Parathyroid adenoma (tissue), 2 donors: ENCODE data around the gene PTPRH.

Experiments
- H2AFZ ChIP-seq: fragments of 300-600 bp; sonication (generic); one replicate; pipeline ENCODE4 v1.7.0; 2017; ENCODE audit warnings: antibody characterized with exemption, mild to moderate bottlenecking
- H3K27ac ChIP-seq: fragments of 300-600 bp; sonication (generic); one replicate; pipeline ENCODE4 v1.7.0; 2017
- H3K27me3 ChIP-seq: fragments of 300-600 bp; sonication (generic); one replicate; pipeline ENCODE4 v1.7.0; 2017; ENCODE audit warnings: low read length; ENCODE audit not compliant: control insufficient read depth, insufficient read depth
- H3K36me3 ChIP-seq: fragments of 300-600 bp; sonication (generic); one replicate; pipeline ENCODE4 v1.7.0; 2017; ENCODE audit warnings: low read length; ENCODE audit not compliant: control insufficient read depth, insufficient read depth
- H3K4me1 ChIP-seq: fragments of 300-600 bp; sonication (generic); one replicate; pipeline ENCODE4 v1.7.0; 2017; ENCODE audit warnings: control low read depth
- H3K4me2 ChIP-seq: fragments of 300-600 bp; sonication (generic); one replicate; pipeline ENCODE4 v1.7.0; 2017; ENCODE audit warnings: low read length
- H3K4me3 ChIP-seq: fragments of 300-600 bp; sonication (generic); one replicate; pipeline ENCODE4 v1.7.0; 2017; ENCODE audit warnings: low read depth, low read length
- H3K79me2 ChIP-seq: fragments of 300-600 bp; sonication (generic); one replicate; pipeline ENCODE4 v1.7.0; 2017; ENCODE audit warnings: control low read depth
- H3K9ac ChIP-seq: fragments of 300-600 bp; sonication (generic); one replicate; pipeline ENCODE4 v1.7.0; 2017; ENCODE audit warnings: mild to moderate bottlenecking
- H3K9me3 ChIP-seq: fragments of 300-600 bp; sonication (generic); one replicate; pipeline ENCODE4 v1.7.0; 2017; ENCODE audit warnings: low read length; ENCODE audit not compliant: control insufficient read depth
- CTCF ChIP-seq: fragments of 300-600 bp; sonication (generic); IDR thresholded peaks from one replicate; pipeline ENCODE4 v1.7.0; 2017; ENCODE audit warnings: antibody characterized with exemption, mild to moderate bottlenecking
- donor health status: primary hyperparathyroidism.

PTPRH gene

DNA sequence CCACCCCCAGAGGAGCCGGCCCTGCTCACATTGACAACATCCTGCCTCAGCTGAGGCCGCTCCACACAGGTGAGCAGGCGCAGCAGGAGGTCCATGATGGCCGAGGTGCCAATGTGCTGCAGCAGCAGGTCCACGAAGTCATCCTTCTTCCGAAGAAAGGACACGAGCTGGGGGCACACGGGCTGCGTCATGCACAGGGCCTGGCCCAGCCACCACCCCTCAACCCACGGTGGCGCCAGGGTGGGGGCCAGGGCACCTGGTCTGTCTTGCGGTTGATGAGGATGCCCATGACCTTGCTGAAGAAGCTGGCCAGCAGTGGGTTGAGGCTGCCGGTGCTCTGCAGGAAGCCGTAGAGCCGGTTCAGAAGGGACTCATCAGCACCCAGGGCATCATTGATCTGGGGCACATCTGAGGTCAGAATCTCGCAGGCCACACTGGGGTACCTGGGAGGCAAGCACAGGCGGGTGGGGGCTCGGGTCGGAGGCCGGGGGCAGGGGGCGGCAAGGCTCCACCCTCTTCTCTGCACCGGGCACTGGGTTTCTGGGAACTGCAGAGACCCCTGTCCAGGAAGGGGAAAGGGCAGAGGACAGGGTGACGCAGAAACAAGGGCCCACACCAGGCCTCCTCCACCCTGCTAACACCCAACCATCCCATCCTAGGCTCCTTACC is 36.1 kb upstream of the PTPRH start:
- Histone ChIP-seq H3K79me2 (peaks cover 58% of the 10 kb centered on the region), H3K27me3 (no peaks in the 10 kb centered on the region), H3K4me2 (no peak overlapping the region), H3K9me3 (no peaks in the 10 kb centered on the region), H3K4me1 (peaks cover 8% of the 10 kb centered on the region), H2AFZ (no peak overlapping the region), H3K27ac (no peak overlapping the region), H3K36me3 (no peaks in the 10 kb centered on the region), H3K4me3 (no peak overlapping the region), H3K9ac (no peak overlapping the region)
- TF ChIP-seq CTCF = no peak

GRCh38 chr19:55244004-55244680 is 34.8 kb upstream of the PTPRH start:
- Histone ChIP-seq H3K9me3 (no peaks in the 10 kb centered on the region), H3K4me1 (peaks cover 3% of the 10 kb centered on the region), H3K27me3 (no peaks in the 10 kb centered on the region)

DNA sequence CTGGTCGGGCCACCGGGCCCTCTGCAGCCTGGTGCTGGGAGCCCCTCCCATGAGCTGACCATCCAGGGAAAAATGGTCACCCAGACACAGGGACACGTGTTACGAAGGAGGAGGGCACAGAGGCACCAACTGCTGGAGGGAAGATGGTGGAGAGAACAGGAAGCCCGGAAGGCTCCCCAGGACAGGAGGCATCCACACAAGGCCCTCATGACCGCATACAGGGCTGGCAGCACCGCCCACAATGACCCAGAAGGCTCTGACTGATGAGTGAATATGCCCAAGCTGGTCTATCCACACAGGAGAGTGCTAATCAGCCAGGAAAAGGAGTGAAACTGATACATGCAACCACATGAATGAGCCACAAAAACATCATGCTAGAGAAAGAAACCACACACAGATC is 33.2 kb upstream of the PTPRH start:
- no peak overlapping the region for H3K27ac ChIP-seq
- H3K4me2 ChIP-seq = no peak overlapping the region
- H3K9me3 ChIP-seq = no peaks in the 10 kb centered on the region
- H3K36me3 ChIP-seq = no peaks in the 10 kb centered on the region
- H3K4me3 ChIP-seq = no peak overlapping the region
- H3K79me2 ChIP-seq = peaks cover 42% of the 10 kb centered on the region
- no peak overlapping the region for H3K9ac ChIP-seq
- no peak overlapping the region for H2AFZ ChIP-seq
- H3K27me3 ChIP-seq = no peaks in the 10 kb centered on the region
- TF ChIP-seq CTCF = no peak
- no peaks in the 10 kb centered on the region for H3K4me1 ChIP-seq

More at GRCh38 chr19:55244004-55244680, 34.8 kb upstream of the PTPRH start:
- no peaks in the 10 kb centered on the region for H3K36me3 ChIP-seq
- no peak overlapping the region for H3K4me3 ChIP-seq
- no peak overlapping the region for H2AFZ ChIP-seq
- no peak overlapping the region for H3K4me2 ChIP-seq
- no peak overlapping the region for H3K27ac ChIP-seq
- H3K79me2 ChIP-seq = peaks cover 59% of the 10 kb centered on the region
- H3K9ac ChIP-seq = no peak overlapping the region
- no peak for TF ChIP-seq CTCF

DNA sequence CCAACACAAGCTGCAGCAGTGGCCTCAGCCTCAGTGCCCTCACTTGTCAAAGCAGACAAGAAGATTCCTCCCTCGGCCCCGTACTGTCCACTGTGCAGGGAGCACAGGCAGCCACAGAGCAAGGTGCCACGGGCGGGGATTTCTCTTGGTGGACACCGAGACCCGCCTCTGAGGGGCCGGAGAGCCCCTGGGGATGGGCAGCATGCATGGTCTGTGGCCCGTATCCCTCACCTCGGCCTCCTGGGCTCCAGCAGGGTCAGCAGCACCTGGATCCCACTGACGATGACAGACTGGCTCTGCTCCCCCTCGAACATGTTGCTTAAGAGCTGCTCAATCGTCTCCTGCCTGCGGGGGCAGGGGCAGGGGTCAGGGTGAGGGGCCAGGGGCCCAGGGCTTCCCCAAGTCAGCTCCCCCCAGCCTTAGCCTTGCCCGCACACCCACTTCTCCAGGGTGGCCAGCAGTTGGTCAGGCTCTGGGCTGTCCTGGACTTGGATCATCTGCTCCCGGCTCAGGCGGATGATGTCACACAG is 32.7 kb upstream of the PTPRH start:
- no peak overlapping the region for H3K4me3 ChIP-seq
- TF ChIP-seq CTCF = no peak
- H3K9me3 ChIP-seq = no peaks in the 10 kb centered on the region
- no peak overlapping the region for H3K9ac ChIP-seq
- no peaks in the 10 kb centered on the region for H3K27me3 ChIP-seq
- no peaks in the 10 kb centered on the region for H3K4me1 ChIP-seq
- H2AFZ ChIP-seq = no peak overlapping the region
- H3K4me2 ChIP-seq = no peak overlapping the region
- H3K36me3 ChIP-seq = no peaks in the 10 kb centered on the region
- H3K79me2 ChIP-seq = peaks cover 37% of the 10 kb centered on the region
- no peak overlapping the region for H3K27ac ChIP-seq
